Measurements from ENCODE around the gene NTN1. TPM values are rescaled to one million over a fixed set of nuclear protein-coding genes. Genes with fewer than 3 reads are reported as not detected.

Gene NTN1
- total RNA-seq, 1 experiment from 2014 or later: 4.2 TPM

DNA sequence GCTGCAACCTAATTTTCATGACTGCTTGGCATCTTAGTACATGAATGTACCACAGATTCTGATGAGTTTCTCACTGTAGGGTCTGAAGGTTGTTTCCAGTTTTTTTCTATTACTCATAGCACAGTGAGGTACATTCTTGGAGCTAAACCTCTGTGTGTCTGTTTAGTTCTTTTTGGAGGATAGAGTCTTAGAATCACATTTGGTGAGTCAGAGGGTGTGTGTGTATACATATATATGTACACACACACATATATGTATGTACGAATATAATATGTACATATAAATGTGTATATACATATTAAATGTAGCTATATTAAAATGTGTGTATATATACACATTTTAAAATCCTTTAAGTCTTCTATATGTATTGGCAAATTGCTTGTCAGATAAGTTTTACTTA lies 72.9 kb downstream of the NTN1 start:
- no peak for ATAC-seq
- H3K27ac ChIP-seq (ENCODE audit: low read depth, low read length): no peak overlapping the region
- no TSS peak for BruUV-seq (replicated peaks)
- POLR2A ChIA-PET: no interaction called here
- no peaks in the 10 kb centered on the region for H3K9me2 ChIP-seq (ENCODE audit: insufficient read depth)
- DNase-seq (ENCODE audit: low read depth, low spot score): no peak
- no peaks in the 10 kb centered on the region for H3K79me2 ChIP-seq (ENCODE audit: insufficient read depth, low read length)
- TF ChIP-seq, protein P1, sequence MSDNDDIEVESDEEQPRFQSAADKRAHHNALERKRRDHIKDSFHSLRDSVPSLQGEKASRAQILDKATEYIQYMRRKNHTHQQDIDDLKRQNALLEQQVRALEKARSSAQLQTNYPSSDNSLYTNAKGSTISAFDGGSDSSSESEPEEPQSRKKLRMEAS (IDR thresholded peaks at IDR 0.05): no peak
- no peak for TF ChIP-seq CBX3 (IDR thresholded peaks at IDR 0.05; ENCODE audit: low read depth)
- TF ChIP-seq, protein P2, sequence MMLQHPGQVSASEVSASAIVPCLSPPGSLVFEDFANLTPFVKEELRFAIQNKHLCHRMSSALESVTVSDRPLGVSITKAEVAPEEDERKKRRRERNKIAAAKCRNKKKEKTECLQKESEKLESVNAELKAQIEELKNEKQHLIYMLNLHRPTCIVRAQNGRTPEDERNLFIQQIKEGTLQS (IDR thresholded peaks at IDR 0.05): no peak
- no peak for TF ChIP-seq RAD21 (IDR thresholded peaks at IDR 0.05; ENCODE audit: low read depth)
- no peak for TF ChIP-seq SIN3A (IDR thresholded peaks at IDR 0.05; ENCODE audit: low read depth)
- no peak for TF ChIP-seq POLR2AphosphoS5 (IDR thresholded peaks at IDR 0.05; ENCODE audit: low read depth, low read length)
- TF ChIP-seq YY1 (IDR thresholded peaks at IDR 0.05; ENCODE audit: extremely low read depth, insufficient replicate concordance, low read depth, low read length): no peak
- TF ChIP-seq ZFX (IDR thresholded peaks at IDR 0.05): no peak
- TF ChIP-seq, protein P3, sequence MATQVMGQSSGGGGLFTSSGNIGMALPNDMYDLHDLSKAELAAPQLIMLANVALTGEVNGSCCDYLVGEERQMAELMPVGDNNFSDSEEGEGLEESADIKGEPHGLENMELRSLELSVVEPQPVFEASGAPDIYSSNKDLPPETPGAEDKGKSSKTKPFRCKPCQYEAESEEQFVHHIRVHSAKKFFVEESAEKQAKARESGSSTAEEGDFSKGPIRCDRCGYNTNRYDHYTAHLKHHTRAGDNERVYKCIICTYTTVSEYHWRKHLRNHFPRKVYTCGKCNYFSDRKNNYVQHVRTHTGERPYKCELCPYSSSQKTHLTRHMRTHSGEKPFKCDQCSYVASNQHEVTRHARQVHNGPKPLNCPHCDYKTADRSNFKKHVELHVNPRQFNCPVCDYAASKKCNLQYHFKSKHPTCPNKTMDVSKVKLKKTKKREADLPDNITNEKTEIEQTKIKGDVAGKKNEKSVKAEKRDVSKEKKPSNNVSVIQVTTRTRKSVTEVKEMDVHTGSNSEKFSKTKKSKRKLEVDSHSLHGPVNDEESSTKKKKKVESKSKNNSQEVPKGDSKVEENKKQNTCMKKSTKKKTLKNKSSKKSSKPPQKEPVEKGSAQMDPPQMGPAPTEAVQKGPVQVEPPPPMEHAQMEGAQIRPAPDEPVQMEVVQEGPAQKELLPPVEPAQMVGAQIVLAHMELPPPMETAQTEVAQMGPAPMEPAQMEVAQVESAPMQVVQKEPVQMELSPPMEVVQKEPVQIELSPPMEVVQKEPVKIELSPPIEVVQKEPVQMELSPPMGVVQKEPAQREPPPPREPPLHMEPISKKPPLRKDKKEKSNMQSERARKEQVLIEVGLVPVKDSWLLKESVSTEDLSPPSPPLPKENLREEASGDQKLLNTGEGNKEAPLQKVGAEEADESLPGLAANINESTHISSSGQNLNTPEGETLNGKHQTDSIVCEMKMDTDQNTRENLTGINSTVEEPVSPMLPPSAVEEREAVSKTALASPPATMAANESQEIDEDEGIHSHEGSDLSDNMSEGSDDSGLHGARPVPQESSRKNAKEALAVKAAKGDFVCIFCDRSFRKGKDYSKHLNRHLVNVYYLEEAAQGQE (IDR thresholded peaks at IDR 0.05; ENCODE audit: low read depth): no peak
- TF ChIP-seq CEBPB (IDR thresholded peaks at IDR 0.05; ENCODE audit: low read depth): no peak
- TF ChIP-seq, protein P4, sequence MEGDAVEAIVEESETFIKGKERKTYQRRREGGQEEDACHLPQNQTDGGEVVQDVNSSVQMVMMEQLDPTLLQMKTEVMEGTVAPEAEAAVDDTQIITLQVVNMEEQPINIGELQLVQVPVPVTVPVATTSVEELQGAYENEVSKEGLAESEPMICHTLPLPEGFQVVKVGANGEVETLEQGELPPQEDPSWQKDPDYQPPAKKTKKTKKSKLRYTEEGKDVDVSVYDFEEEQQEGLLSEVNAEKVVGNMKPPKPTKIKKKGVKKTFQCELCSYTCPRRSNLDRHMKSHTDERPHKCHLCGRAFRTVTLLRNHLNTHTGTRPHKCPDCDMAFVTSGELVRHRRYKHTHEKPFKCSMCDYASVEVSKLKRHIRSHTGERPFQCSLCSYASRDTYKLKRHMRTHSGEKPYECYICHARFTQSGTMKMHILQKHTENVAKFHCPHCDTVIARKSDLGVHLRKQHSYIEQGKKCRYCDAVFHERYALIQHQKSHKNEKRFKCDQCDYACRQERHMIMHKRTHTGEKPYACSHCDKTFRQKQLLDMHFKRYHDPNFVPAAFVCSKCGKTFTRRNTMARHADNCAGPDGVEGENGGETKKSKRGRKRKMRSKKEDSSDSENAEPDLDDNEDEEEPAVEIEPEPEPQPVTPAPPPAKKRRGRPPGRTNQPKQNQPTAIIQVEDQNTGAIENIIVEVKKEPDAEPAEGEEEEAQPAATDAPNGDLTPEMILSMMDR (IDR thresholded peaks at IDR 0.05 in 2 of 3, conservative IDR thresholded peaks at IDR 0.05 in 1 of 3; ENCODE audit: borderline replicate concordance in 1 of 3, insufficient read depth in 1 of 3, low read depth in 2 of 3, low read length in 2 of 3): no peak
- TF ChIP-seq EGR1 (IDR thresholded peaks at IDR 0.05; ENCODE audit: low read depth): no peak
- no peak for TF ChIP-seq EZH2phosphoT487 (IDR thresholded peaks at IDR 0.05; ENCODE audit: borderline replicate concordance)
- no peaks in the 10 kb centered on the region for H4K20me1 ChIP-seq (ENCODE audit: insufficient read depth)
- no peak overlapping the region for H3K4me3 ChIP-seq (replicated peaks in 1 of 2; ENCODE audit: low read depth in 1 of 2, low read length in 2 of 2)
- CTCF ChIA-PET: no interaction called here
- H3K36me3 ChIP-seq (ENCODE audit: control insufficient read depth in 1 of 2, insufficient read depth in 2 of 2, low read length in 2 of 2): no peaks in the 10 kb centered on the region
- H2AFZ ChIP-seq (ENCODE audit: low read depth, low read length, poor library complexity, severe bottlenecking): no peak overlapping the region
- no peak overlapping the region for H3K4me2 ChIP-seq (ENCODE audit: low read length)
- RAD21 ChIA-PET (ENCODE audit: low non-redundant PET in 1 of 2, low total read pairs in 2 of 2, uncharacterized antibody in 2 of 2, unreplicated experiment in 2 of 2): no interaction called here
- H3K9me3 ChIP-seq (ENCODE audit: control insufficient read depth in 1 of 2, insufficient read depth in 1 of 2, low read depth in 1 of 2, low read length in 2 of 2): no peaks in the 10 kb centered on the region
- no peaks in the 10 kb centered on the region for H3K27me3 ChIP-seq (ENCODE audit: insufficient read depth, low read length)
- intact Hi-C loops (cut with micrococcal nuclease): no loop called here
- no peaks in the 10 kb centered on the region for H3K4me1 ChIP-seq (ENCODE audit: control insufficient read depth in 1 of 2, insufficient read depth in 2 of 2, low read length in 2 of 2)
- no peak overlapping the region for H3K9ac ChIP-seq (ENCODE audit: low read length)

Data from HCT116 (cell line).